Upper lobe of left lung (tissue), 6 donors: ENCODE data around the gene FAM228B. TPM values are rescaled to one million over a fixed set of nuclear protein-coding genes. Genes with fewer than 3 reads are reported as not detected.
A peak's percentile ranks its signal among the peaks of the same experiment; 100 is the strongest.

Experiments used
- ATAC-seq, 2 donors: fragments of 200-7000 bp; cut with Tn5 transposase; one replicate each; pipeline ENCODE4 v1.9.1; 2022; ENCODE audit warnings: mild to moderate bottlenecking in 2 of 2, moderate library complexity in 2 of 2; ENCODE audit not compliant: low FRiP score in 2 of 2
- DNase-seq, 2 donors: peaks; one replicate each; pipeline ENCODE4 v3.0.0-alpha.2; 2019 to 2020
- H3K27ac ChIP-seq, 4 donors: fragments of 200-600 bp; sonication (generic); one replicate each; pipeline ENCODE4 v1.5.1; 2016 to 2019
- H3K27me3 ChIP-seq, 4 donors: fragments of 200-600 bp; sonication (generic); one replicate each; pipeline ENCODE4 v1.5.1; 2017 to 2019
- H3K36me3 ChIP-seq, 4 donors: fragments of 200-600 bp; sonication (generic); one replicate each; pipeline ENCODE4 v1.5.1; 2016 to 2019
- H3K4me1 ChIP-seq, 4 donors: fragments of 200-600 bp; sonication (generic); one replicate each; pipeline ENCODE4 v1.5.1; 2018 to 2019
- H3K4me3 ChIP-seq, 4 donors: fragments of 200-600 bp; sonication (generic); one replicate each; pipeline ENCODE4 v1.5.1; 2017 to 2019; ENCODE audit warnings: mild to moderate bottlenecking in 2 of 4, moderate library complexity in 1 of 4
- H3K9me3 ChIP-seq, 4 donors: fragments of 200-600 bp; sonication (generic); one replicate each; pipeline ENCODE4 v1.5.1; 2018 to 2019
- CTCF ChIP-seq, 6 experiments: fragments of 450-650 bp in 4 of 6; fragments of 200-600 bp in 2 of 6; sonication (generic) in 2 of 6; IDR thresholded peaks; one replicate each; pipeline ENCODE4 v1.5.1; 2016 to 2019; ENCODE audit warnings: antibody characterized with exemption in 6 of 6
- EP300 ChIP-seq, 4 donors: sonication (generic); formaldehyde crosslinking; IDR thresholded peaks; one replicate each; pipeline ENCODE4 v1.5.1; 2017; ENCODE audit warnings: antibody characterized with exemption in 4 of 4, control low read depth in 2 of 4
- POLR2A ChIP-seq, 4 donors: fragments of 450-650 bp; IDR thresholded peaks; one replicate each; pipeline ENCODE4 v1.5.1; 2016 to 2017; ENCODE audit warnings: antibody characterized with exemption in 4 of 4, mild to moderate bottlenecking in 2 of 4
- POLR2AphosphoS5 ChIP-seq, 2 donors: sonication (generic); formaldehyde crosslinking; IDR thresholded peaks; one replicate each; pipeline ENCODE4 v1.5.1; 2017; ENCODE audit warnings: antibody characterized with exemption in 2 of 2
- WGBS, 2 donors: methylation state at CpG; one replicate each; pipeline ENCODE4 v1.1.5; 2017 to 2018; 5-methylcytosine and 5-hydroxymethylcytosine counted together
- total RNA-seq, 6 donors: library from RNA; depleted of rRNA in 4 of 6; stranded (reverse); fragments of >200 nt in 4 of 6; gene quantifications; one replicate each; pipeline versions ENCODE4 v1.1.0 to v1.2.1, GENCODE V29; 2016 to 2021
- donor health status: DM: no; HTN: no; CAD: no; lungs with moderate emphysema.
- donor health status: DM: no; HTN: yes; CAD: no; lungs with severe emphysema.

The FAM228B gene
- total RNA-seq, 6 donors from 2014 or later: 15.5 to 28.3 (median 22.8) TPM

GRCh38 chr2:24117902-24118301 lies 5.4 kb upstream of the FAM228B start:
- ATAC-seq (no peak), DNase-seq (no peak)
- TF ChIP-seq EP300 (IDR thresholded peaks at IDR 0.05) (no peak), CTCF (IDR thresholded peaks at IDR 0.05) (no peak), POLR2AphosphoS5 (IDR thresholded peaks at IDR 0.05) (no peak), POLR2A (IDR thresholded peaks at IDR 0.05) (no peak)
- Histone ChIP-seq H3K27me3 (no peaks in the 10 kb centered on the region), H3K36me3 (no peaks in the 10 kb centered on the region), H3K9me3 (peaks cover 0 to 5% (median 0%) of the 10 kb centered on the region in 4 donors), H3K4me1 (peaks cover 5 to 10% (median 5%) of the 10 kb centered on the region in 4 donors), H3K27ac (no peak overlapping the region), H3K4me3 (no peak overlapping the region)
- 77 to 83% methylated on average over 1 of the region's 1 CpG for WGBS, 2 donors

GRCh38 chr2:24121066-24121465 lies 2.2 kb upstream of the FAM228B start:
- ATAC-seq: no peak
- Histone ChIP-seq H3K4me3 (no peak overlapping the region), H3K4me1 (peaks cover 10 to 15% (median 12%) of the 10 kb centered on the region in 4 donors), H3K27me3 (no peaks in the 10 kb centered on the region), H3K36me3 (no peaks in the 10 kb centered on the region), H3K9me3 (no peaks in the 10 kb centered on the region), H3K27ac (no peak overlapping the region)
- no peak for DNase-seq
- TF ChIP-seq EP300 (IDR thresholded peaks at IDR 0.05): no peak
- no peak for TF ChIP-seq POLR2A (IDR thresholded peaks at IDR 0.05)
- TF ChIP-seq CTCF (IDR thresholded peaks at IDR 0.05): no peak
- TF ChIP-seq POLR2AphosphoS5 (IDR thresholded peaks at IDR 0.05): no peak
- WGBS, 2 donors: 80 to 88% methylated on average over 5 of the region's 5 CpGs

- no peaks in the 10 kb centered on the region for H3K36me3 ChIP-seq
- WGBS, 2 donors: 62 to 79% methylated on average over 4 of the region's 4 CpGs
- no peak for TF ChIP-seq POLR2AphosphoS5 (IDR thresholded peaks at IDR 0.05)
- TF ChIP-seq EP300 (IDR thresholded peaks at IDR 0.05): no peak
- TF ChIP-seq CTCF (IDR thresholded peaks at IDR 0.05): no peak
- TF ChIP-seq POLR2A (IDR thresholded peaks at IDR 0.05): no peak
- DNase-seq (no peak), ATAC-seq (no peak)
- no peaks in the 10 kb centered on the region for H3K27me3 ChIP-seq
- H3K27ac ChIP-seq: no peak overlapping the region
- no peak overlapping the region for H3K4me3 ChIP-seq
- no peaks in the 10 kb centered on the region for H3K9me3 ChIP-seq
- peaks cover 10 to 15% (median 12%) of the 10 kb centered on the region in 4 donors for H3K4me1 ChIP-seq
Measured at GRCh38 chr2:24121469-24121868, 1.8 kb upstream of the FAM228B start.

GRCh38 chr2:24122366-24123194 lies 689 bp upstream of the FAM228B start:
- H3K36me3 ChIP-seq: no peaks in the 10 kb centered on the region
- peak overlapping the region; percentile 89 to 94 (median 90) for H3K27ac ChIP-seq
- no peaks in the 10 kb centered on the region for H3K9me3 ChIP-seq
- H3K4me1 ChIP-seq: peaks cover 10 to 15% (median 12%) of the 10 kb centered on the region in 4 donors
- TF ChIP-seq POLR2A (IDR thresholded peaks at IDR 0.05) (no peak), POLR2AphosphoS5 (IDR thresholded peaks at IDR 0.05) (no peak), EP300 (IDR thresholded peaks at IDR 0.05) (no peak)
- peak overlapping the region; percentile 53 to 80 (median 69) for H3K4me3 ChIP-seq
- DNase-seq: no peak
- H3K27me3 ChIP-seq: no peaks in the 10 kb centered on the region
- no peak for ATAC-seq
- WGBS, 2 donors: 9 to 14% methylated on average over 10 to 15 of the region's 15 CpGs

- no peak for TF ChIP-seq POLR2A (IDR thresholded peaks at IDR 0.05)
- no peak for TF ChIP-seq EP300 (IDR thresholded peaks at IDR 0.05)
- TF ChIP-seq CTCF (IDR thresholded peaks at IDR 0.05): no peak
- TF ChIP-seq POLR2AphosphoS5 (IDR thresholded peaks at IDR 0.05): no peak
- Histone ChIP-seq H3K27me3 (no peaks in the 10 kb centered on the region), H3K27ac (peak overlapping the region; percentile 89 to 94 (median 90)), H3K4me1 (peaks cover 10 to 15% (median 12%) of the 10 kb centered on the region in 4 donors), H3K36me3 (no peaks in the 10 kb centered on the region), H3K9me3 (no peaks in the 10 kb centered on the region), H3K4me3 (peak overlapping the region; percentile 53 to 80 (median 69))
- DNase-seq (no peak), ATAC-seq (no peak)
- 11% methylated on average over 7 to 8 of the region's 9 CpGs for WGBS, 2 donors
Measured at GRCh38 chr2:24123922-24124580, 782 bp downstream of the FAM228B start.
